ENCODE results near the gene REELD1. TPM values are rescaled to one million over a fixed set of nuclear protein-coding genes. Genes with fewer than 3 reads are reported as not detected.

REELD1 gene
- total and polyA plus RNA-seq, 4 donors: 0.07 to 0.08 TPM; not detected in 2

DNA sequence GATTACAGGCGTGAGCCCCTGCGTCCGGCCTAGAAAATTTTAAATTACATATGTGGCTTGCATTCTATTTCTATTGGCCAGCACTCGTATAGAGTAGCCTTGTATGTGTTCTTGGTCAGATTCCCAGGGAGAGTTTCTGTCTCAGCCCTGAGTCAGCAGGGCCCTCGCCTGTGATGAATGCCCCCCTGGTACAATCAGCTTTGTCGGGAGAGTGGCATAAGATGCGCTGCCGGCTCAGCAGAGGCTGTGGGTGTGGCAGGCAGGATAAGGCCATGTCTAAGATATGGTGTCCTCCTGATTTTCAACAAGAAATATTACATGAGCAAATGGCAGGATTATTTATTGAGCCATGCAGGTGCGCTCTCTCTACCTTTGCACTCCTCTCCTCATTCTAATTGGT lies 1.6 kb upstream of the REELD1 start:
- Histone ChIP-seq H3K27ac (ENCODE audit: low read depth in 1 of 2, low read length in 2 of 2) (no peak overlapping the region), H3K4me1 (ENCODE audit: control insufficient read depth in 4 of 4, insufficient read depth in 4 of 4, low read length in 3 of 4) (no peaks in the 10 kb centered on the region), H3K36me3 (ENCODE audit: control insufficient read depth in 4 of 4, insufficient read depth in 3 of 4, low read depth in 1 of 4, low read length in 3 of 4) (no peaks in the 10 kb centered on the region), H3K4me3 (ENCODE audit: low read depth in 1 of 3, low read length in 3 of 3) (no peak overlapping the region), H3K9ac (ENCODE audit: low read depth in 1 of 2, low read length in 2 of 2) (no peak overlapping the region), H3K27me3 (ENCODE audit: control insufficient read depth in 4 of 4, insufficient read depth in 4 of 4, low read length in 3 of 4) (no peaks in the 10 kb centered on the region), H3K9me3 (ENCODE audit: control insufficient read depth in 4 of 4, low read length in 3 of 4) (no peaks in the 10 kb centered on the region)
- DNase-seq (ENCODE audit: low spot score): no peak
- TF ChIP-seq RXRA (IDR thresholded peaks at IDR 0.05) (no peak), FOXA1 (IDR thresholded peaks at IDR 0.05) (no peak), NR2F2 (IDR thresholded peaks at IDR 0.05) (no peak)
- 92% methylated on average over 9 of the region's 9 CpGs for WGBS

DNA sequence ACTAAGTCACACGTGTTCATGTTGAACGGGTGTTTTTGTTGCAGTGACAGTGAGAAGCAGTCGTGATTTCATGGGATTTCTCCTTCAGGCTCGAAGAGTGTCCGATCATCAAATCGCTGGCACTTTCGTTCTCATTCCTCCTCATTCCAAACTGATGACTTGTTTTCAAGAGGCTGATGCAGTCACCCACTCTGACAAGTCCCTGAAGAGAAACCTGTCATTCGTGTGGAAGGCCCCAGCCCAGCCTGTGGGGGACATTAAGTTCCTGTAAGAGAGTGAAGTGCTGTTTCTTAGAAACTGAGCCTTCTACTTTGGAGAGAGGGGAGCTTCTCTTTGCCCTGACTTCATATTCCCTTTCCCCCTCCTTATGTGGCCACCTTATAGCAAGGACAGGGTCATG lies 8.0 kb downstream of the REELD1 start:
- H3K4me3 ChIP-seq (ENCODE audit: low read depth in 1 of 3, low read length in 3 of 3): no peak overlapping the region
- TF ChIP-seq, protein P1, sequence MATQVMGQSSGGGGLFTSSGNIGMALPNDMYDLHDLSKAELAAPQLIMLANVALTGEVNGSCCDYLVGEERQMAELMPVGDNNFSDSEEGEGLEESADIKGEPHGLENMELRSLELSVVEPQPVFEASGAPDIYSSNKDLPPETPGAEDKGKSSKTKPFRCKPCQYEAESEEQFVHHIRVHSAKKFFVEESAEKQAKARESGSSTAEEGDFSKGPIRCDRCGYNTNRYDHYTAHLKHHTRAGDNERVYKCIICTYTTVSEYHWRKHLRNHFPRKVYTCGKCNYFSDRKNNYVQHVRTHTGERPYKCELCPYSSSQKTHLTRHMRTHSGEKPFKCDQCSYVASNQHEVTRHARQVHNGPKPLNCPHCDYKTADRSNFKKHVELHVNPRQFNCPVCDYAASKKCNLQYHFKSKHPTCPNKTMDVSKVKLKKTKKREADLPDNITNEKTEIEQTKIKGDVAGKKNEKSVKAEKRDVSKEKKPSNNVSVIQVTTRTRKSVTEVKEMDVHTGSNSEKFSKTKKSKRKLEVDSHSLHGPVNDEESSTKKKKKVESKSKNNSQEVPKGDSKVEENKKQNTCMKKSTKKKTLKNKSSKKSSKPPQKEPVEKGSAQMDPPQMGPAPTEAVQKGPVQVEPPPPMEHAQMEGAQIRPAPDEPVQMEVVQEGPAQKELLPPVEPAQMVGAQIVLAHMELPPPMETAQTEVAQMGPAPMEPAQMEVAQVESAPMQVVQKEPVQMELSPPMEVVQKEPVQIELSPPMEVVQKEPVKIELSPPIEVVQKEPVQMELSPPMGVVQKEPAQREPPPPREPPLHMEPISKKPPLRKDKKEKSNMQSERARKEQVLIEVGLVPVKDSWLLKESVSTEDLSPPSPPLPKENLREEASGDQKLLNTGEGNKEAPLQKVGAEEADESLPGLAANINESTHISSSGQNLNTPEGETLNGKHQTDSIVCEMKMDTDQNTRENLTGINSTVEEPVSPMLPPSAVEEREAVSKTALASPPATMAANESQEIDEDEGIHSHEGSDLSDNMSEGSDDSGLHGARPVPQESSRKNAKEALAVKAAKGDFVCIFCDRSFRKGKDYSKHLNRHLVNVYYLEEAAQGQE (IDR thresholded peaks at IDR 0.05): no peak
- TF ChIP-seq, protein P2, sequence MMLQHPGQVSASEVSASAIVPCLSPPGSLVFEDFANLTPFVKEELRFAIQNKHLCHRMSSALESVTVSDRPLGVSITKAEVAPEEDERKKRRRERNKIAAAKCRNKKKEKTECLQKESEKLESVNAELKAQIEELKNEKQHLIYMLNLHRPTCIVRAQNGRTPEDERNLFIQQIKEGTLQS (IDR thresholded peaks at IDR 0.05): no peak
- TF ChIP-seq GABPA (IDR thresholded peaks at IDR 0.05 in 1 of 2, conservative IDR thresholded peaks at IDR 0.05 in 1 of 2) (no peak), HNF4G (IDR thresholded peaks at IDR 0.05) (no peak)
- 81% methylated on average over 8 of the region's 8 CpGs for WGBS
- no peaks in the 10 kb centered on the region for H3K9me3 ChIP-seq (ENCODE audit: control insufficient read depth in 4 of 4, low read length in 3 of 4)
- no peaks in the 10 kb centered on the region for H3K4me1 ChIP-seq (ENCODE audit: control insufficient read depth in 4 of 4, insufficient read depth in 4 of 4, low read length in 3 of 4)
- no peaks in the 10 kb centered on the region for H3K27me3 ChIP-seq (ENCODE audit: control insufficient read depth in 4 of 4, insufficient read depth in 4 of 4, low read length in 3 of 4)
- no peak for DNase-seq (ENCODE audit: low spot score)
- H3K27ac ChIP-seq (ENCODE audit: low read depth in 1 of 2, low read length in 2 of 2): no peak overlapping the region
- no peak overlapping the region for H3K9ac ChIP-seq (ENCODE audit: low read depth in 1 of 2, low read length in 2 of 2)
- no peaks in the 10 kb centered on the region for H3K36me3 ChIP-seq (ENCODE audit: control insufficient read depth in 4 of 4, insufficient read depth in 3 of 4, low read depth in 1 of 4, low read length in 3 of 4)

DNA sequence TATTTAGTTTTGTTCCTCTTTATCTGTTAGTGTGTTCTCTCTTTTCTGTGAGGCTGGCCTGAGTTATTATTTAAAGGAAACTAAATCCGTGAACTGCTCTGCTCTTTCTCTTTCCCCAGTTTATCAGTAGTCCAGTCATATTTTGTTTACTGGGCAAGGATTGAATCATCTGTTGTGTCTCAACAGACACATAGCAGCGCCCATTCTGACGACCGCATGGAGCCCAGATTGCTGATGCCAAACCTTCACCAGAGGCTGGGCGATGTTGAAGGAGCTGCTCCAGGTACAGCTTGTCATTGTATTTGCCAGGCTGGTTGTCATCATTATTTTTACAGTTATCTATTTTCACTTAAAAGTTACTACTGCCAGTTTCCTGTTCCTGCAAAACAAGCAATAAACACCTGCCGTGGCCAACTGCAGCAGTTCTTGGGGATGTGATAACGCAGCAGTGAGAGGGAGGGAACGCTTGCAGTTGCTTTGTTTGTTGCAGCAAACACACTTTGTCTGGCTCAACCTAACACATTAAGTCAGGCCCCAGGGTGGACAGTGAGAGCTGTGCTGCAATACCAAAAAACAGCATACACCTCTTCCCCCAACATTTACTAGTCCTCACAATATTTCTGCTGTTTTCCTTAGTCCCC lies 10.1 kb downstream of the REELD1 start:
- Histone ChIP-seq H3K36me3 (ENCODE audit: control insufficient read depth in 4 of 4, insufficient read depth in 3 of 4, low read depth in 1 of 4, low read length in 3 of 4) (no peaks in the 10 kb centered on the region), H3K9ac (ENCODE audit: low read depth in 1 of 2, low read length in 2 of 2) (no peak overlapping the region), H3K4me1 (ENCODE audit: control insufficient read depth in 4 of 4, insufficient read depth in 4 of 4, low read length in 3 of 4) (no peaks in the 10 kb centered on the region), H3K27me3 (ENCODE audit: control insufficient read depth in 4 of 4, insufficient read depth in 4 of 4, low read length in 3 of 4) (no peaks in the 10 kb centered on the region), H3K9me3 (ENCODE audit: control insufficient read depth in 4 of 4, low read length in 3 of 4) (no peaks in the 10 kb centered on the region), H3K4me3 (ENCODE audit: low read depth in 1 of 3, low read length in 3 of 3) (no peak overlapping the region), H3K27ac (ENCODE audit: low read depth in 1 of 2, low read length in 2 of 2) (no peak overlapping the region)
- DNase-seq (ENCODE audit: low spot score): no peak
- TF ChIP-seq, protein P2 (IDR thresholded peaks at IDR 0.05): no peak
- TF ChIP-seq FOXA2 (IDR thresholded peaks at IDR 0.05): no peak
- no peak for TF ChIP-seq HNF4A (conservative IDR thresholded peaks at IDR 0.05)
- TF ChIP-seq, protein P3, sequence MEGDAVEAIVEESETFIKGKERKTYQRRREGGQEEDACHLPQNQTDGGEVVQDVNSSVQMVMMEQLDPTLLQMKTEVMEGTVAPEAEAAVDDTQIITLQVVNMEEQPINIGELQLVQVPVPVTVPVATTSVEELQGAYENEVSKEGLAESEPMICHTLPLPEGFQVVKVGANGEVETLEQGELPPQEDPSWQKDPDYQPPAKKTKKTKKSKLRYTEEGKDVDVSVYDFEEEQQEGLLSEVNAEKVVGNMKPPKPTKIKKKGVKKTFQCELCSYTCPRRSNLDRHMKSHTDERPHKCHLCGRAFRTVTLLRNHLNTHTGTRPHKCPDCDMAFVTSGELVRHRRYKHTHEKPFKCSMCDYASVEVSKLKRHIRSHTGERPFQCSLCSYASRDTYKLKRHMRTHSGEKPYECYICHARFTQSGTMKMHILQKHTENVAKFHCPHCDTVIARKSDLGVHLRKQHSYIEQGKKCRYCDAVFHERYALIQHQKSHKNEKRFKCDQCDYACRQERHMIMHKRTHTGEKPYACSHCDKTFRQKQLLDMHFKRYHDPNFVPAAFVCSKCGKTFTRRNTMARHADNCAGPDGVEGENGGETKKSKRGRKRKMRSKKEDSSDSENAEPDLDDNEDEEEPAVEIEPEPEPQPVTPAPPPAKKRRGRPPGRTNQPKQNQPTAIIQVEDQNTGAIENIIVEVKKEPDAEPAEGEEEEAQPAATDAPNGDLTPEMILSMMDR (IDR thresholded peaks at IDR 0.05; ENCODE audit: low read depth, low read length, missing input control): no peak
- no peak for TF ChIP-seq FOXA1 (IDR thresholded peaks at IDR 0.05)
- TF ChIP-seq HNF4G (IDR thresholded peaks at IDR 0.05): no peak
- TF ChIP-seq, protein P4, sequence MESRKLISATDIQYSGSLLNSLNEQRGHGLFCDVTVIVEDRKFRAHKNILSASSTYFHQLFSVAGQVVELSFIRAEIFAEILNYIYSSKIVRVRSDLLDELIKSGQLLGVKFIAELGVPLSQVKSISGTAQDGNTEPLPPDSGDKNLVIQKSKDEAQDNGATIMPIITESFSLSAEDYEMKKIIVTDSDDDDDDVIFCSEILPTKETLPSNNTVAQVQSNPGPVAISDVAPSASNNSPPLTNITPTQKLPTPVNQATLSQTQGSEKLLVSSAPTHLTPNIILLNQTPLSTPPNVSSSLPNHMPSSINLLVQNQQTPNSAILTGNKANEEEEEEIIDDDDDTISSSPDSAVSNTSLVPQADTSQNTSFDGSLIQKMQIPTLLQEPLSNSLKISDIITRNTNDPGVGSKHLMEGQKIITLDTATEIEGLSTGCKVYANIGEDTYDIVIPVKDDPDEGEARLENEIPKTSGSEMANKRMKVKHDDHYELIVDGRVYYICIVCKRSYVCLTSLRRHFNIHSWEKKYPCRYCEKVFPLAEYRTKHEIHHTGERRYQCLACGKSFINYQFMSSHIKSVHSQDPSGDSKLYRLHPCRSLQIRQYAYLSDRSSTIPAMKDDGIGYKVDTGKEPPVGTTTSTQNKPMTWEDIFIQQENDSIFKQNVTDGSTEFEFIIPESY (IDR thresholded peaks at IDR 0.05): no peak
- no peak for TF ChIP-seq JUND (IDR thresholded peaks at IDR 0.05)
- no peak for TF ChIP-seq NR2F2 (IDR thresholded peaks at IDR 0.05)
- TF ChIP-seq, protein P5, sequence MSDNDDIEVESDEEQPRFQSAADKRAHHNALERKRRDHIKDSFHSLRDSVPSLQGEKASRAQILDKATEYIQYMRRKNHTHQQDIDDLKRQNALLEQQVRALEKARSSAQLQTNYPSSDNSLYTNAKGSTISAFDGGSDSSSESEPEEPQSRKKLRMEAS (IDR thresholded peaks at IDR 0.05): no peak
- TF ChIP-seq TAF1 (conservative IDR thresholded peaks at IDR 0.05): no peak
- no peak for TF ChIP-seq SP1 (IDR thresholded peaks at IDR 0.05)
- WGBS: 61% methylated on average over 8 of the region's 8 CpGs

Data from liver (tissue), 9 donors.